T-helper 2 cell treated with Interferon-gamma antibody and Interleukin-4, amounts not matched to agents 100 ng/mL and 5 ng/mL, for 36 hours (primary cell): ENCODE results near the gene ELOVL3. TPM values are rescaled to one million over a fixed set of nuclear protein-coding genes. Genes with fewer than 3 reads are reported as not detected.
"Not testable (repeated sequence)": the region's sequence is repeated elsewhere in the genome, so short reads cannot be mapped to it uniquely, and the experiment has no call there.

Source experiments
- intact Hi-C: fragments of 100-400 bp; cut with micrococcal nuclease; formaldehyde crosslinking; loops from one replicate; pipeline ENCODE4 v1.15.1; 2023
- total RNA-seq: library from RNA; stranded (reverse); gene quantifications from 2 replicates; pipeline ENCODE4 v1.2.3, GENCODE V29; 2022

ELOVL3 gene
- total RNA-seq, 1 donor from 2014 or later, result not detected

DNA sequence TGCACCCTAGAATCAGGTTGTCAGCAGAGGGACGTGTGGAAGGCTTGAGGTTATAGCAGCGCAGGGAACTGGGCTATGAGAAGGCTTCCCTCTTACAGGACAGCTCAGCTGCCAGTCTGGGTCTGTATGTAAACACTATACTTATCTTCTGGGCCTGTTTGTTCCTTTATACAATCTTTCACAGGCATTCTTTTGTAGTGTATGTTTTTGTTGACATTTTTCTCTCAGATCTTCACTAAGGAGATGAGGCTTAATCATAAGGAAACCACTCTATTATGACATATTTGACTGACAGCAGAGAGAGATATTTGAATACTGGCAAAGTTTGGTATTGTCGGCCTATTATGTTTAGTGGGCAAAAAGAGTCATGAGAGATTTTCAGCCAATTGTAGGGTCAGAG is 20.2 kb downstream of the ELOVL3 start:
- intact Hi-C loops, result loop anchor here (5.0 to 10.0 kb wide), 4 partner anchors 106 to 949 kb away; partner anchors contain the start of genes NT5C2 and OGA

DNA sequence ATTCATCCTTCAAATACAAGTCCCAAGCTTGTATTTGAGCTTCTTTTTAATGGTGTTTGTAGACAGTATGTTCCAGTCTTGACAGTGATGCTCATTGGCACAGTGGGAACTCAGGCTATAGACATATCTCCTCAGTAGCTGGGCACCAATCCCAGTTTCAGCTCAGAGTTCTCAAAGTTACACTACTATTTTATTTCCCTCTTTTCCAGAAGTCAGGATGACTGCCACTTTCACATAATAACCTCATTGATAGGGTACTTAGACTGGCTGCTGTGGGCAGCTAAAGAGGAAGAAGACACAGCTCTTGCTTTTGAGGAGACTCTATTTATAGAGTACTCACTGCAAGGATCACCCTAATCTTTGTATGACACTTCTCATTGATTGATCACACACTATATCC is 21.6 kb downstream of the ELOVL3 start:
- intact Hi-C loops, result loop anchor here (5.0 to 10.0 kb wide), 4 partner anchors 105 to 947 kb away; partner anchors contain the start of genes NT5C2 and OGA

DNA sequence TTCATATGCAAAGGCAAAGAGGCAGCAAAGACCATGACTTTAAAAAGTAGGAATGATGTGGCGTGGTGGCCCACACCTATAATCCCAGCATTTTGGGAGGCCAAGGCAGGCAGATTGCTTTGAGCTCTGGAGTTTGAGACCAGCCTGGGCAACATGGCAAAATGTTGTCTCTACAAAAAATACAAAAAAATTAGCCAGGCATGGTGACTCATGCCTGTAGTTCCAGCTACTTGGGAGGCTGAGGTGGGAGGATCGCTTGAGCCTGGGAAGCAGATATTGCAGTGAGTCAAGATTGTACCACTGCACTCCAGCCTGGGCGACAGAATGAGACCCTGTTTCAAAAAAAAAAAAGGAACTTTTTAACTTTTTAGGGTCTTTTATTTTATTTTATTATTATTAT is 26.4 kb downstream of the ELOVL3 start:
- intact Hi-C loops, result not testable (repeated sequence)

DNA sequence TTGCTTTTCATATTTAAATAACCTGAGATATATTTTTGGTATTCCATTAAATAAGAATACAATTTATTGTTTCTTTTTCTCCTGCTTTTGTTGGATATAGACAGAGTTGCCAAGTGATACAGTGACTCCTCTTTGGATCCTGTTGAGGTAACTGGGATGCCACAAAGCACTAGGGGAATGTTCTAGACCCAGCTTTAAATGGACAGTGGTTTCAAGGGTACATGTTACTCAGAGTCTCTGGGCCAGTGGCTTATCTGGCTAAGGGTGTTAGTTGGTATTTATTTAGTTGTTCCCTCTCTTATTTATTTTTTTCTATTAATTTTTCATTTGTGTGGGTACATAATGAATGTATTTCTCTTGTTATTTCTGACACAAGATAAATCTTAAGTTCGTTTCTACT is 28.3 kb downstream of the ELOVL3 start:
- intact Hi-C loops, result no loop called here

DNA sequence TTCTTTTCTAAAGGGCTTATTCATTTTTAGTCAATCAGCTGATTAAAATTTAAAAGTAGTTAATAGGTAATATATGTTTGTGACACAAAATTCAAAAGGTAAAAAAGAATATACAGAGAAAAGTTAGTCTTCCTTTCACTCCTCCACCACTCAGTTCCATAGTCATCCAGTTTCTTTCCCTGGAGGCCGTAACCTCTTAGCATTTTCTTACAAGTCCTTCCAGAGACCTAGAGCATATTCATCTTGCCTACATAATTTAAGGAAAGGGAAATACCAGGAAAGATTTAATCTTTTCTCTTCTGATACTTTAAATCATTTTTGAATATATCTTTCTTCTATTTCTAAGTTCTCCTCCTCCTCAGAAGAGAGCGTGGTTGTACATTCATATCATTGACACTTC is 29.3 kb downstream of the ELOVL3 start:
- intact Hi-C loops, result no loop called here

DNA sequence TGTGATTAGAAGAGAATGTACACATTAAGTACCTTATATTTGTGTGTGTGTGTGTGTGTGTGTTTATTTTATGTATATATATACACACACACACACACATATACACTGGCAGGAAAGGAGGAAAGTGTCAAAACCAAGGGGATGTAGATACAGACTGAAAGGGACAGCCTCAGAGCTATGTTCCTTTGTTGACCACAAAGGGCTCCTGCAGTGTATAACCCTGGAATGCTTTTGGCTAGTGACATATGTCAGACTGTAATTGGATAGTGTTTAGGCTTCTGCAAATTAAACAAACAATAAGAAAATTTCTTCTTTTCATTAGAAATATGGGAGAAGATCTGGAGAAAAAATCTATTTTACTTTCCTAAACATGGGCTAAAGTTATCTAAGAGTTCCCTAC is 35.1 kb downstream of the ELOVL3 start:
- intact Hi-C loops, result no loop called here

DNA sequence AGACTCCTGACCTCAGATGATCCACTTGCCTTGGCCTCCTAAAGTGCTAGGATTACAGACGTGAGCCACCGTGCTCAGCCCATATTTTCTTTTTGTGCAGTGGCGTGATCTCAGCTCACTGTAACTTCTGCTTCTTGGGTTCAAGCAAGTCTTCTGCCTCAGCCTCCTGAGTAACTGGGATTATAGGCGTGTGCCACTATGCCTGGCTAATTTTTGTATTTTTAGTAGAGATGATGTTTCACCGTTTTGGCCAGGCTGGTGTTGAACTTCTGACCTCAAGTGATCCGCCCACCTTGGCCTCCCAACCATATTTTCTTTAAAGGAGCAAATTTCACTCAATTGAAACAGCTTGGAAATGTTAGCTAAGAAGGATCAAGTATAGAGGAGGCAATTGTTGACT is 35.7 kb downstream of the ELOVL3 start:
- intact Hi-C loops, result no loop called here

DNA sequence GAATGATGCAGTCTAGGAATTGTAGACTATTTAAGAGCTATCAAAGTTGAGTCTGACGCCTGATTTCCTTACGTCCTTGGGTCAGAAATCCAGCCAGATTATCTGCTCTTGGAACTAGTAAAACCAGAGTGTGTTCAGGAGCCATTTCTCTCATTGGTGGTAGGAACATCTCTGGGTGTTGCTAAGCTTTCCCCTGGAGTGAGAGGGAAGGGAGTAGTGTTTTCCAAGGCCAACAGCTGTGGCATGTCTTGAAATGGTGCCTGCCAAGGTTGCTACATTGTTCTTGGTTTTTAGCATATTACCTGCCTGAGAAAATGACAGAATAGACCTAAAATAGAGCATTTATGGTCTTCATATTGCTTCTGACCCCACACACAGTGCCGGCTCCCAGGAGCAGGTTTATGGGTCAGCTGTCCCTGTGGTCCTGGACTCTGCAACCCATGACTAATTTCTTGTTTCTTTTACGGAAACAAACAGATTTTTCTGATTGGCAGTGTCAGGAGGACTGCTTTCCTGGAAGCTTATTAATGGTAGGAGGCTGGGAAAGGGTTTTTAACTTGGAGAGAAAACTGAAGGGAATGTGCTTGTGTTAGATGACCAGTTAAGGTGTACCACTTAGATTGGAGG is 36.8 kb downstream of the ELOVL3 start:
- intact Hi-C loops, result no loop called here

DNA sequence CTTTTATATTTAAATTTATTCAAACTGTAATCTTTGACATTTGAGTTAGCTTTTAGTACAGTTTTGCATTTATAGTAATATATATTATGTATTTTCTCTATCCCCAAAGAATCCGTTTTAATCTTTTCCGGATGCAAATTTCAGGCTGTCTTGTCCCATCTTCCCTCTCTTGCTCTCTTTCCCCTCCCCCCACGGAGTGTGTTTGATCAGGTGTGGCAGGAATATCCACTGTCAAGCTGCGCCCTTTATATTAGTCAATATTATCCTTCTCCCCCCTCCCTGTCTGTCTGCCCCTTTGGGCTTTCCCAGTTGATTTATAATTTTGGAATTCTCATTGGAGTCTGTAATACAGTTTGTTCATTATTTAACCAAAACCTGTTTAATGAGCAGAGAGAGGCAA is 38.3 kb downstream of the ELOVL3 start:
- intact Hi-C loops, result no loop called here

DNA sequence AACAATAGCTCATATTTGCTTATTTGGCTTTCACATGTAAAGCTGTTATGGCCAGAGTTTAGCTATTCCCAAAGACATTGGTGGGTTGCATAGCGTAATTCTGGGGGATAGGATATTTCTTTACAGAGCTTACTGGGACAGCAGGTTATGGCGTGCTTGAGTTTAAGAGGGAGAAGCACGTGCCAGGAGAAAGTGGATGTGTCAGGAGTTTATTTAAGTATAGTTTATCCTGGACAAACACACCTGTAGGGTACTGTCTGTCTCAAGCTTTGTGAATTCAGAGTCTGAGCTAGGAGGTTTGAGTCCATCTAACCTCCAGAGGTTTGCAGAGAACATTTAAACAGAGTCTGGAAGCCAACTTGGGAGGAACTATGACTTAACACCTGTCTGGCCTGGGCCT is 40.6 kb downstream of the ELOVL3 start:
- intact Hi-C loops, result no loop called here

DNA sequence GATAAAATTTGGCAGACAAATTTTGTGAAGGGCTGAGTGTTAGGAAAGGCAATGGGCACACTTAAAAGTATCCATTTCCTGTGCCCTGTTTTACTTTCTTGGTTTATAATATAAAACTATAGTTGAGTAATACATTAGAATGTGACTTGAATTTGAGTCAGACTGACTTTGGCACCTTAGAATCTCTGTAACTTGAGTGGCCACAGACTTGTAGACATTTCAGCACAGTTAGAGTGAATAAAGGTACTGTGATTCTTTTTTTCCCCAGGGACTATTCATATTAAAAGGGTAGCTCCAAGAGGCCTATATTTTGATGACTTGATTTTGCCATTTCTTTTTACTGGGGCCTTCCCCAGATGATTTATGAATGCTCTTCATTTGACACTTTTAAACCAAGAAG is 41.6 kb downstream of the ELOVL3 start:
- intact Hi-C loops, result no loop called here

DNA sequence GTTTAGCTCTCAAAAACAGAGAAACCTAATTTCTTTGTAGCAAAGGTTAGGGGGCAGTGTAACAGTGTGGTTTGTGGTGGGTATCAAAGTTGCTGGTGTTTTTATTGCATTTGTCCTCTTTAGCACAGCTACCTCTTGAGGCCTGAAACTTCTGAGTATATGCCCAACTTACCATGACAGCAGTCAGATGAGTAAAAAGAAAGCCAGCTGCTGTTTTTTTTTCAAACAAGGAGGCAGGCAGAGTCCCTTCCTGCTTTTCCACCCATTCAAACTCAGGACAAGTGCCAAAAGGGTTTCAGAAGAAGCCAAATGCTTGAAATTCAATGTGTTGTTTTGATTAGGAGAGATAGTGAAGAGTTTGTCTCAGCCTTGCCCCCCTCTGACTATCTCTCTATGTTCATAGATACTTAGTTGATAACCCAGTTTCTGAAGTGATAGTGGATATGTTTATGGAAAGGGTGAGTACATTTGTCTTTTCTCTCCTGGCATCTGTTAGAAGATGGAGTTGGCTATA is 42.3 kb downstream of the ELOVL3 start:
- intact Hi-C loops, result no loop called here

DNA sequence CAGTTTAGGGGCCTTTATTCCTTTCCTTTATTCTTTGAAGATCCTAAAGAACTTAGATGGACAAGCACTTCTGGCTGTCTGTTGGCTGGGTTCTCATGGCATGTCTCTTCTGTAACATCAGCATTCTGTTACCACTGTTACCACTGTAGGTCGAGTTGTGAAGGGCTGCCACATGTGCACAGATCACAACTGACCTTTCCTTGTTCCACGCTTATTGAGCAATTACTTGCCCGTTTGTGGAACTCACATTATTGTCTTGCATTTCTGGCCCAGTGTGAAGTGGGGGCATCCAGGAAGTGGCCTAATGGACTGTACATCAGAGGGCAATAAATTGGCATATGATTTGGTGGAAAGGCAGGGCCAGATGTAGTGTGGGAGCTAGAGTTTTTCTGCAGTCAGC is 42.9 kb downstream of the ELOVL3 start:
- intact Hi-C loops, result no loop called here

DNA sequence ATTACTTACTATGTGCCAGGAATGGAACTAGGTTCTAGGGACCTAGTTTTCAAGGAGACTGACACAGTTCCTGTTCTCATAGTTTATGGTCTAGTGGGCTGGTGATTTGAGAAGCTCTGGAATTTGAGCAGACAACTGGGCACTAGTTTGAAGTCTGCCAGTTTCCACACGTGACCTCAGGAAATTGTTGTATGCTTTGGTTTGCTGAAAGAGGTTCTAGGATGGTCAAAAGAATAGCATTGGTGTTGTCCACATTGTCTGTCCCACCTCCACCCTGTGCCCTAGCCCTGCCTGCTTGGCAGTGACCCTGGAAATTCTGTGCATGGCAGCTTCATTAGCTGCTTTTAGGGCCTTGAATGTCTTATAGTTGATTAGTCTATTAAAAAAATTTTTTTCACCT is 48.0 kb downstream of the ELOVL3 start:
- intact Hi-C loops, result no loop called here

DNA sequence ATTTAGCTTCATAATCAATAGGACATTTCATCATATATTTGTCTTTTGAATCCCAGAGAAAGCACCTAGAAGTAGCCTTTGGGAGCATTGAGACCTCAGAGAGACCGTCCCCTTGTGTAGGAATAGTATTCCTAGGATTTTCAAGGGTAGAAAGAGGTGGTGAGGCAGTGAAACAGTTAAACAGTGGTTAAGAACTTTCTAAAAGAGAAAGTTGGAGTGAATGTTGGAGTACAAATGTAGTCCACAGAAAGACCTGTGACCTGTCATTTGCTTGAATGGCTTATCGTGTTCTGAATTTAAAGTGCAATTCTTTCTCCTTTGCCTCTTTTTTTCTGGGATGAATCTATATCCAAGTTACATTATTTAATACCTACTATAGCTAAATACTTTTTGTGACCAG is 49.2 kb downstream of the ELOVL3 start:
- intact Hi-C loops, result no loop called here

DNA sequence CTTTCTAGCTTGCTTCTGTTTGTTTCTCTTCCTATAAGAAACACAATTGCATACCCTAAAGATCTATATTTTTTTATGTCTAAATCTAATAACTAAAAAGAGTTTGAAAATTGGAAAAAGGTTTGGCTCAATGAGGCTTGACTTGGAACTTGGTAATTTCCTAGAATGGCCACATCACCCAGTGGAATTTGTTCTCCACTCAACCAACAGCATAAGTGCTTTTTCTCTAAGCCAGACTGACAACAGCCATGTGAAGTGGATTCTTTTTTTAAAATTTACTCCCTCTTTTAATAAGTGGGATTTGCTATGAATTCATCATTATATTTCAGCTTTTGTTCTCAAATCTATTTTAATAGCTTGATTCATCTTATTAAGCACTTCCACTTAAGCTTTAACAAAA is 53.0 kb downstream of the ELOVL3 start:
- intact Hi-C loops, result no loop called here

Other genes with a start within 250 kb of the ELOVL3 start
- gene ARMH3, start 170.1 kb upstream of the ELOVL3 start, total RNA-seq, result 23.8 and 26.4 TPM in 2 replicates
- 22.1 and 22.7 TPM in 2 replicates for gene HPS6, start 160.9 kb upstream of the ELOVL3 start, total RNA-seq
- gene LDB1, start 105.9 kb upstream of the ELOVL3 start, total RNA-seq, result 72.5 and 76.0 TPM in 2 replicates
- gene PPRC1, start 93.3 kb upstream of the ELOVL3 start, total RNA-seq, result 62.6 and 70.4 TPM in 2 replicates
- 109 and 117 TPM in 2 replicates for gene NOLC1, start 73.9 kb upstream of the ELOVL3 start, total RNA-seq
- gene PITX3, start 15.2 kb downstream of the ELOVL3 start, total RNA-seq, result not detected in 2 replicates
- 51.5 and 51.8 TPM in 2 replicates for gene GBF1, start 19.2 kb downstream of the ELOVL3 start, total RNA-seq
- gene NFKB2, start 169.4 kb downstream of the ELOVL3 start, total RNA-seq, result 111 and 112 TPM in 2 replicates
- 1.4 and 1.6 TPM in 2 replicates for gene PSD, start 192.5 kb downstream of the ELOVL3 start, total RNA-seq
- gene FBXL15, start 194.5 kb downstream of the ELOVL3 start, total RNA-seq, result 9.7 and 10.1 TPM in 2 replicates
- 61.5 and 61.8 TPM in 2 replicates for gene CUEDC2, start 206.3 kb downstream of the ELOVL3 start, total RNA-seq
- gene C10orf95, start 225.2 kb downstream of the ELOVL3 start, total RNA-seq, result 0.18 and 0.30 TPM in 2 replicates